Ectodermal cell (in vitro differentiated cells): ENCODE data around the gene GGTLC2. TPM values are rescaled to one million over a fixed set of nuclear protein-coding genes. Genes with fewer than 3 reads are reported as not detected.
"Not testable (repeated sequence)": the region's sequence is repeated elsewhere in the genome, so short reads cannot be mapped to it uniquely, and the experiment has no call there.

ENCODE experiments used
- H3K27ac ChIP-seq: 2 replicates; pipeline ENCODE4 v1.7.0; 2013; ENCODE audit warnings: mild to moderate bottlenecking, low read depth, low read length; ENCODE audit not compliant: insufficient read depth, poor library complexity, severe bottlenecking
- H3K27me3 ChIP-seq: 2 replicates; pipeline ENCODE4 v1.7.0; 2013; ENCODE audit warnings: mild to moderate bottlenecking, low read length; ENCODE audit not compliant: insufficient read depth, control insufficient read depth, poor library complexity, severe bottlenecking
- H3K36me3 ChIP-seq: one replicate; pipeline ENCODE4 v1.7.0; 2013; ENCODE audit warnings: low read length; ENCODE audit not compliant: control insufficient read depth, insufficient read depth
- H3K4me1 ChIP-seq: one replicate; pipeline ENCODE4 v1.7.0; 2013; ENCODE audit warnings: low read length; ENCODE audit not compliant: control insufficient read depth, insufficient read depth
- H3K4me3 ChIP-seq: 2 replicates; pipeline ENCODE4 v1.7.0; 2013; ENCODE audit warnings: low read depth, low read length, control low read depth; ENCODE audit not compliant: insufficient read depth
- H3K9me3 ChIP-seq: 2 replicates; pipeline ENCODE4 v1.7.0; 2013; ENCODE audit warnings: mild to moderate bottlenecking, low read length, moderate library complexity; ENCODE audit not compliant: control insufficient read depth
- WGBS, 2 experiments: methylation state at CpG; one replicate each; pipeline ENCODE4 v1.1.7; 2013; ENCODE audit warnings: missing lambda C conversion rate in 2 of 2; 5-methylcytosine and 5-hydroxymethylcytosine counted together
- polyA plus RNA-seq, 4 experiments: library from polyadenylated mRNA; stranded (reverse); fragments of 50-300 nt; gene quantifications; one replicate each; pipeline ENCODE4 v1.2.3, GENCODE V29; 2013

GGTLC2 gene
- polyA plus RNA-seq (2013, experiment 1 of 4), result not detected
- not detected for polyA plus RNA-seq (2013, experiment 2 of 4)
- polyA plus RNA-seq (2013, experiment 3 of 4), result not detected
- not detected for polyA plus RNA-seq (2013, experiment 4 of 4)

- H3K9me3 ChIP-seq, H3K27me3 ChIP-seq, H3K4me3 ChIP-seq, H3K4me1 ChIP-seq, H3K27ac ChIP-seq, H3K36me3 ChIP-seq: not testable (repeated sequence)
- no CpG with 5 or more reads among the region's 30 CpGs for WGBS, 2 experiments
Measured at GRCh38 chr22:22644314-22644713, at the start of gene GGTLC2. Gene GGTLC2 (plus strand): TSS chr22:22644614. CDS start chr22:22646346, 1,732 bp downstream.

- H3K36me3 ChIP-seq, result no peaks in the 10 kb centered on the region
- no peaks in the 10 kb centered on the region for H3K9me3 ChIP-seq
- peaks cover 8% of the 10 kb centered on the region for H3K27me3 ChIP-seq
- no peak overlapping the region for H3K4me3 ChIP-seq
- no peak overlapping the region for H3K27ac ChIP-seq
- 74 to 75% methylated on average over 5 of the region's 5 CpGs for WGBS, 2 experiments
- no peaks in the 10 kb centered on the region for H3K4me1 ChIP-seq
Measured at GRCh38 chr22:22595001-22595835, 49.2 kb upstream of the GGTLC2 start.

- 60 to 61% methylated on average over 5 of the region's 5 CpGs for WGBS, 2 experiments
- no peaks in the 10 kb centered on the region for H3K27me3 ChIP-seq
- H3K27ac ChIP-seq, result no peak overlapping the region
- H3K4me1 ChIP-seq, result no peaks in the 10 kb centered on the region
- H3K9me3 ChIP-seq, result no peaks in the 10 kb centered on the region
- no peak overlapping the region for H3K4me3 ChIP-seq
- no peaks in the 10 kb centered on the region for H3K36me3 ChIP-seq
Measured at GRCh38 chr22:22598144-22598543, 46.3 kb upstream of the GGTLC2 start.

GRCh38 chr22:22599248-22599647 lies 45.2 kb upstream of the GGTLC2 start:
- H3K4me3 ChIP-seq, result no peak overlapping the region
- H3K27me3 ChIP-seq, result no peaks in the 10 kb centered on the region
- WGBS, 2 experiments, result 77% methylated on average over 3 of the region's 3 CpGs
- H3K27ac ChIP-seq, result no peak overlapping the region
- no peaks in the 10 kb centered on the region for H3K36me3 ChIP-seq
- H3K9me3 ChIP-seq, result no peaks in the 10 kb centered on the region
- no peaks in the 10 kb centered on the region for H3K4me1 ChIP-seq

- Histone ChIP-seq H3K4me1 (no peaks in the 10 kb centered on the region), H3K36me3 (no peaks in the 10 kb centered on the region), H3K4me3 (no peak overlapping the region), H3K9me3 (no peaks in the 10 kb centered on the region), H3K27me3 (no peaks in the 10 kb centered on the region), H3K27ac (no peak overlapping the region)
- WGBS, 2 experiments, result 90 to 92% methylated on average over 6 of the region's 6 CpGs
Measured at GRCh38 chr22:22600531-22601261, 43.7 kb upstream of the GGTLC2 start.

GRCh38 chr22:22603470-22603947 lies 40.9 kb upstream of the GGTLC2 start:
- no peak overlapping the region for H3K4me3 ChIP-seq
- H3K27ac ChIP-seq, result no peak overlapping the region
- H3K36me3 ChIP-seq, result no peaks in the 10 kb centered on the region
- WGBS, 2 experiments, result 92 to 94% methylated on average over 3 of the region's 3 CpGs
- no peaks in the 10 kb centered on the region for H3K4me1 ChIP-seq
- H3K27me3 ChIP-seq, result no peaks in the 10 kb centered on the region
- H3K9me3 ChIP-seq, result no peaks in the 10 kb centered on the region

GRCh38 chr22:22604326-22605073 lies 39.9 kb upstream of the GGTLC2 start:
- Histone ChIP-seq H3K36me3 (no peaks in the 10 kb centered on the region), H3K27ac (no peak overlapping the region), H3K9me3 (no peaks in the 10 kb centered on the region), H3K4me3 (no peak overlapping the region), H3K27me3 (no peaks in the 10 kb centered on the region), H3K4me1 (no peaks in the 10 kb centered on the region)
- 85 to 87% methylated on average over 3 of the region's 3 CpGs for WGBS, 2 experiments

- Histone ChIP-seq H3K36me3 (no peaks in the 10 kb centered on the region), H3K4me3 (no peak overlapping the region), H3K9me3 (no peaks in the 10 kb centered on the region), H3K27me3 (no peaks in the 10 kb centered on the region), H3K4me1 (no peaks in the 10 kb centered on the region), H3K27ac (no peak overlapping the region)
- WGBS, 2 experiments, result 90 to 95% methylated on average over 3 of the region's 3 CpGs
Measured at GRCh38 chr22:22605074-22605404, 39.4 kb upstream of the GGTLC2 start.

- 85 to 92% methylated on average over 3 of the region's 3 CpGs for WGBS, 2 experiments
Measured at GRCh38 chr22:22608022-22608421, 36.4 kb upstream of the GGTLC2 start.

GRCh38 chr22:22609291-22609690 lies 35.1 kb upstream of the GGTLC2 start:
- H3K4me3 ChIP-seq, result no peak overlapping the region
- H3K9me3 ChIP-seq, result no peaks in the 10 kb centered on the region
- no peaks in the 10 kb centered on the region for H3K36me3 ChIP-seq
- peaks cover 15% of the 10 kb centered on the region for H3K27me3 ChIP-seq
- no peak overlapping the region for H3K27ac ChIP-seq
- no peaks in the 10 kb centered on the region for H3K4me1 ChIP-seq
- 74 to 84% methylated on average over 5 of the region's 5 CpGs for WGBS, 2 experiments

More at GRCh38 chr22:22608022-22608421, 36.4 kb upstream of the GGTLC2 start:
- peaks cover 10% of the 10 kb centered on the region for H3K27me3 ChIP-seq
- not testable (repeated sequence) for H3K9me3 ChIP-seq, H3K4me1 ChIP-seq, H3K27ac ChIP-seq, H3K36me3 ChIP-seq, H3K4me3 ChIP-seq
